ENCODE data around the gene PBX1.

DNA sequence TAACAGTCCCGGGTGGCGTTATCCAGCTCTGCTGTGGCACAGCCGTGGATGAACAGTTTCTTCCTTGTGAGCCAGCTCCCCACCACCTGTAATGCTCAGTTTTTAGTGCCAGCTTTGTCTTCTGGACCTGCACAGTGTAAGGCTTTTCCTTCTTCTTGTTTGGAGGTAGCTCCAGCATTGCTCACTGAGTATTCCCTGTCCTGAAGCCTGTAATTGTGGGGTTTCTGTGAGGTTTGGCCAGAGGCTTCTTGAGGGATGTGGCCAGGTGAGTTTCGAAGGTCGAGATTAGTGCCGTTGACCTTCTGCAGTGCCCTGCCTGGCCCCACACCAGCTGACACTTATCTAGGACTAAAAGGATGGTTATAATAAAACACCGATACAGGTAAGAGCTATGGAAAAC, 75.0 kb downstream of the PBX1 start:
- no peak for TF ChIP-seq POLR2A (IDR thresholded peaks at IDR 0.05; ENCODE audit: low read depth, low read length)
- no peak for TF ChIP-seq TAF1 (IDR thresholded peaks at IDR 0.05; ENCODE audit: low read depth, low read length)
- TF ChIP-seq SPI1 (IDR thresholded peaks at IDR 0.05; ENCODE audit: low read depth, low read length) = no peak

All from GM12891 (cell line).